Measurements from ENCODE around the gene LEFTY1. TPM values are rescaled to one million over a fixed set of nuclear protein-coding genes. Genes with fewer than 3 reads are reported as not detected.
"Not testable (repeated sequence)": the region's sequence is repeated elsewhere in the genome, so short reads cannot be mapped to it uniquely, and the experiment has no call there.

Gene LEFTY1
- total and polyA plus RNA-seq, 9 donors, result 0.43 to 5.1 (median 2.0) TPM

GRCh38 chr1:225934711-225935110 lies 45.8 kb upstream of the LEFTY1 start:
- TF ChIP-seq CTCF (IDR thresholded peaks at IDR 0.05), result no peak
- no peak for TF ChIP-seq EP300 (IDR thresholded peaks at IDR 0.05)
- no peak for TF ChIP-seq POLR2A (IDR thresholded peaks at IDR 0.05)
- intact Hi-C loops (cut with DNase I), result no loop called here

GRCh38 chr1:225933072-225933471 lies 44.1 kb upstream of the LEFTY1 start:
- Histone ChIP-seq H3K9me3 (no peaks in the 10 kb centered on the region), H3K36me3 (no peaks in the 10 kb centered on the region), H3K4me3 (no peak overlapping the region), H3K27me3 (no peaks in the 10 kb centered on the region), H3K27ac (no peak overlapping the region), H3K4me1 (ENCODE audit: insufficient read depth) (no peaks in the 10 kb centered on the region)
- 73 to 78% (median 74%) methylated on average over 2 of the region's 2 CpGs for WGBS, 3 donors
- intact Hi-C loops (cut with DNase I), result no loop called here
- DNase-seq, result no peak
- TF ChIP-seq POLR2A (IDR thresholded peaks at IDR 0.05) (no peak), EP300 (IDR thresholded peaks at IDR 0.05) (no peak), CTCF (IDR thresholded peaks at IDR 0.05) (no peak)

More at GRCh38 chr1:225934711-225935110, 45.8 kb upstream of the LEFTY1 start:
- Histone ChIP-seq H3K9me3 (no peaks in the 10 kb centered on the region), H3K36me3 (no peaks in the 10 kb centered on the region), H3K27ac (no peak overlapping the region), H3K4me3 (no peak overlapping the region), H3K27me3 (no peaks in the 10 kb centered on the region), H3K4me1 (ENCODE audit: insufficient read depth) (no peaks in the 10 kb centered on the region)
- no peak for DNase-seq
- WGBS, 3 donors, result 94 to 97% (median 95%) methylated on average over 5 of the region's 5 CpGs

GRCh38 chr1:225931270-225932136 lies 42.6 kb upstream of the LEFTY1 start:
- Histone ChIP-seq H3K9me3 (no peaks in the 10 kb centered on the region), H3K27ac (no peak overlapping the region), H3K27me3 (no peaks in the 10 kb centered on the region), H3K4me3 (no peak overlapping the region), H3K36me3 (no peaks in the 10 kb centered on the region), H3K4me1 (ENCODE audit: insufficient read depth) (no peaks in the 10 kb centered on the region)
- 57 to 65% (median 59%) methylated on average over 5 of the region's 5 CpGs for WGBS, 3 donors
- intact Hi-C loops (cut with DNase I), result no loop called here
- DNase-seq, result no peak
- no peak for TF ChIP-seq POLR2A (IDR thresholded peaks at IDR 0.05)
- TF ChIP-seq CTCF (IDR thresholded peaks at IDR 0.05), result no peak

- Histone ChIP-seq H3K4me1 (ENCODE audit: insufficient read depth) (no peaks in the 10 kb centered on the region), H3K27me3 (no peaks in the 10 kb centered on the region), H3K4me3 (no peak overlapping the region), H3K36me3 (no peaks in the 10 kb centered on the region), H3K27ac (no peak overlapping the region), H3K9me3 (no peaks in the 10 kb centered on the region)
- TF ChIP-seq EP300 (IDR thresholded peaks at IDR 0.05), result no peak
- no peak for TF ChIP-seq CTCF (IDR thresholded peaks at IDR 0.05)
- intact Hi-C loops (cut with DNase I), result no loop called here
- no peak for DNase-seq
- WGBS, 3 donors, result 79 to 86% (median 83%) methylated on average over 2 of the region's 2 CpGs
These were observed 41.6 kb upstream of the LEFTY1 start for GRCh38 chr1:225930566-225930965.

GRCh38 chr1:225929462-225929861 lies 40.5 kb upstream of the LEFTY1 start:
- H3K27me3 ChIP-seq; H3K27ac ChIP-seq; DNase-seq; H3K9me3 ChIP-seq; H3K4me3 ChIP-seq; H3K36me3 ChIP-seq; H3K4me1 ChIP-seq (ENCODE audit: insufficient read depth); intact Hi-C loops (cut with DNase I): not testable (repeated sequence)
- 97 to 100% (median 97%) methylated on average over 3 of the region's 3 CpGs for WGBS, 3 donors
